H9 (cell line): ENCODE measurements around the gene GYS1. TPM values are rescaled to one million over a fixed set of nuclear protein-coding genes. Genes with fewer than 3 reads are reported as not detected.

Experiments used
- DNase-seq: peaks from one replicate; pipeline ENCODE4 v3.0.0-alpha.2; 2017
- H2AFZ ChIP-seq: one replicate; pipeline ENCODE4 v1.6.1; 2013; ENCODE audit warnings: mild to moderate bottlenecking, low read length, control low read depth, moderate library complexity
- H2AK5ac ChIP-seq: 2 replicates; pipeline ENCODE4 v1.6.1; 2013; ENCODE audit warnings: low read length, control low read depth, mixed read lengths; ENCODE audit not compliant: insufficient read length
- H2BK120ac ChIP-seq: one replicate; pipeline ENCODE4 v1.6.1; 2013; ENCODE audit warnings: low read depth, mild to moderate bottlenecking, low read length, control low read depth, inconsistent platforms; ENCODE audit not compliant: poor library complexity, severe bottlenecking
- H2BK12ac ChIP-seq: 2 replicates; pipeline ENCODE4 v1.6.1; 2013; ENCODE audit warnings: low read length, control low read depth, mixed read lengths, low read depth; ENCODE audit not compliant: insufficient read length
- H2BK15ac ChIP-seq: 2 replicates; pipeline ENCODE4 v1.6.1; 2013; ENCODE audit warnings: low read depth, low read length, control low read depth
- H2BK20ac ChIP-seq: one replicate; pipeline ENCODE4 v1.6.1; 2013; ENCODE audit warnings: low read depth, mild to moderate bottlenecking, low read length, control low read depth, inconsistent platforms; ENCODE audit not compliant: poor library complexity, severe bottlenecking
- H2BK5ac ChIP-seq: 2 replicates; pipeline ENCODE4 v1.6.1; 2013; ENCODE audit warnings: low read length, control low read depth, mixed read lengths; ENCODE audit not compliant: insufficient read length
- H3K14ac ChIP-seq: 2 replicates; pipeline ENCODE4 v1.6.1; 2013; ENCODE audit warnings: low read length, control low read depth; ENCODE audit not compliant: insufficient read depth
- H3K18ac ChIP-seq: 2 replicates; pipeline ENCODE4 v1.6.1; 2013; ENCODE audit warnings: low read depth, mild to moderate bottlenecking, mixed read lengths, low read length, control low read depth; ENCODE audit not compliant: insufficient read length
- H3K23ac ChIP-seq: 2 replicates; pipeline ENCODE4 v1.6.1; 2013; ENCODE audit warnings: low read length, control low read depth, mixed read lengths, low read depth; ENCODE audit not compliant: insufficient read length
- H3K23me2 ChIP-seq: 2 replicates; pipeline ENCODE4 v1.6.1; 2013; ENCODE audit warnings: low read depth, mild to moderate bottlenecking, mixed read lengths, low read length, control low read depth; ENCODE audit not compliant: insufficient read length, poor library complexity, severe bottlenecking
- H3K27ac ChIP-seq: 2 replicates; pipeline ENCODE4 v1.5.1; 2013; ENCODE audit warnings: low read length, control low read depth, mixed read lengths, low read depth; ENCODE audit not compliant: insufficient read length
- H3K27me3 ChIP-seq: 2 replicates; pipeline ENCODE4 v1.6.1; 2013; ENCODE audit warnings: low read length, control low read depth, inconsistent platforms; ENCODE audit not compliant: insufficient read depth
- H3K4ac ChIP-seq: 2 replicates; pipeline ENCODE4 v1.6.1; 2013; ENCODE audit warnings: low read depth, mild to moderate bottlenecking, control low read depth, inconsistent platforms, low read length, moderate library complexity
- H3K4me1 ChIP-seq: 2 replicates; pipeline ENCODE4 v1.6.1; 2013; ENCODE audit warnings: low read length, control low read depth, inconsistent platforms; ENCODE audit not compliant: insufficient read depth
- H3K4me2 ChIP-seq: 2 replicates; pipeline ENCODE4 v1.6.1; 2013; ENCODE audit warnings: low read length, control low read depth, mixed read lengths; ENCODE audit not compliant: insufficient read length, insufficient read depth
- H3K56ac ChIP-seq: 2 replicates; pipeline ENCODE4 v1.6.1; 2013; ENCODE audit warnings: low read depth, mild to moderate bottlenecking, mixed read lengths, low read length, control low read depth; ENCODE audit not compliant: insufficient read length
- H3K79me1 ChIP-seq: 2 replicates; pipeline ENCODE4 v1.6.1; 2013; ENCODE audit warnings: low read depth, mild to moderate bottlenecking, moderate library complexity, low read length, control low read depth, inconsistent platforms; ENCODE audit not compliant: insufficient read depth, poor library complexity, severe bottlenecking
- H3K79me2 ChIP-seq: 2 replicates; pipeline ENCODE4 v1.6.1; 2013; ENCODE audit warnings: low read length, control low read depth, inconsistent platforms; ENCODE audit not compliant: insufficient read depth
- H3K9ac ChIP-seq: 2 replicates; pipeline ENCODE4 v1.6.1; 2013; ENCODE audit warnings: low read length, control low read depth, mixed read lengths; ENCODE audit not compliant: insufficient read length; ENCODE audit errors: extremely low read depth
- H3K9me3 ChIP-seq: one replicate; pipeline ENCODE4 v1.6.1; 2013; ENCODE audit warnings: low read depth, low read length, inconsistent platforms; ENCODE audit not compliant: control insufficient read depth
- H3T11ph ChIP-seq: one replicate; pipeline ENCODE4 v1.6.1; 2013; ENCODE audit warnings: mild to moderate bottlenecking, low read length, control low read depth, inconsistent platforms
- H4K20me1 ChIP-seq: one replicate; pipeline ENCODE4 v1.6.1; 2013; ENCODE audit not compliant: control insufficient read depth, insufficient read length, insufficient read depth
- H4K5ac ChIP-seq: 2 replicates; pipeline ENCODE4 v1.6.1; 2013; ENCODE audit warnings: low read depth, mild to moderate bottlenecking, mixed read lengths, low read length, control low read depth; ENCODE audit not compliant: insufficient read length
- H4K8ac ChIP-seq: replicated peaks from 2 replicates; pipeline ENCODE4 v1.6.1; 2013; ENCODE audit warnings: low read length, control low read depth, mixed read lengths, low read depth; ENCODE audit not compliant: insufficient read length
- H4K91ac ChIP-seq: 2 replicates; pipeline ENCODE4 v1.6.1; 2013; ENCODE audit warnings: low read depth, mild to moderate bottlenecking, moderate library complexity, mixed read lengths, low read length, control low read depth; ENCODE audit not compliant: insufficient read length
- H3K27ac Mint-ChIP-seq, 3 experiments: 2 replicates in 2 of 3; 3 replicates in 1 of 3; pipeline ENCODE4 v1.8.0; 2020 to 2021; ENCODE audit warnings: mixed read lengths in 3 of 3, mild to moderate bottlenecking in 1 of 3, moderate library complexity in 1 of 3
- H3K27me3 Mint-ChIP-seq: 2 replicates; pipeline ENCODE4 v1.8.0; 2021; ENCODE audit warnings: low read depth, mild to moderate bottlenecking, moderate library complexity, mixed read lengths
- H3K36me3 Mint-ChIP-seq, 3 experiments: 2 replicates in 2 of 3; 3 replicates in 1 of 3; pipeline ENCODE4 v1.8.0; 2020 to 2021; ENCODE audit warnings: low read depth in 3 of 3, mixed read lengths in 3 of 3; ENCODE audit not compliant: insufficient read depth in 1 of 3
- H3K4me1 Mint-ChIP-seq, 2 experiments: 2 replicates each; pipeline ENCODE4 v1.8.0; 2020; ENCODE audit warnings: mixed read lengths in 2 of 2
- H3K4me3 Mint-ChIP-seq, 2 experiments: 2 replicates in 1 of 2; 3 replicates in 1 of 2; pipeline ENCODE4 v1.8.0; 2020 to 2021; ENCODE audit warnings: mild to moderate bottlenecking in 2 of 2, mixed read lengths in 2 of 2, moderate library complexity in 1 of 2
- H3K9me3 Mint-ChIP-seq, 2 experiments: 2 replicates in 1 of 2; 3 replicates in 1 of 2; pipeline ENCODE4 v1.8.0; 2020; ENCODE audit warnings: mild to moderate bottlenecking in 2 of 2, mixed read lengths in 2 of 2, moderate library complexity in 1 of 2
- CTCF ChIP-seq: fragments of 200-600 bp; sonication (generic); conservative IDR thresholded peaks from 3 replicates; pipeline ENCODE4 v1.8.0; 2021; ENCODE audit warnings: antibody characterized with exemption, mild to moderate bottlenecking
- WGBS: extraction: QIAGEN DNeasy Blood & Tissue Kit; methylation state at CpG from one replicate; pipeline ENCODE4 v1.1.7; 2013; ENCODE audit warnings: missing lambda C conversion rate, low lambda C conversion rate, mixed read lengths; ENCODE audit not compliant: insufficient read length; ENCODE audit errors: extremely low coverage; 5-methylcytosine and 5-hydroxymethylcytosine counted together
- microRNA-seq: library from miRNA; unstranded; fragments of <30 nt; microRNA quantifications from one replicate; pipeline ENCODE4, GENCODE V29; 2020; ENCODE audit warnings: borderline microRNAs expressed
- total RNA-seq: library from RNA; stranded (reverse); gene quantifications from 2 replicates; pipeline ENCODE4 v1.2.1, GENCODE V29; 2021

Gene GYS1
- total RNA-seq, 1 experiment from 2014 or later, result 44.3 TPM

- no peaks in the 10 kb centered on the region for H3K79me1 ChIP-seq
- no peak overlapping the region for H3K56ac ChIP-seq
- Mint-ChIP-seq H3K4me1 (0 out of 4 replicates have a peak, but pooled peaks cover 0 to 2% of the 10 kb centered on the region in 2 experiments), H3K9me3 (no peaks in the 10 kb centered on the region), H3K27me3 (no peaks in the 10 kb centered on the region), H3K4me3 (no peak overlapping the region), H3K36me3 (peaks cover 17 to 56% (median 47%) of the 10 kb centered on the region in 3 experiments), H3K27ac (peak overlapping the region in 1 of 3 experiments; percentile 64; a peak in 1 of 7 replicates)
- peak; percentile 83 for DNase-seq
- H3K18ac ChIP-seq, result no peak overlapping the region
- H4K8ac ChIP-seq, result no peak overlapping the region
- no peak overlapping the region for H2BK12ac ChIP-seq
- H3K23ac ChIP-seq, result no peak overlapping the region
- H4K5ac ChIP-seq, result no peak overlapping the region
- H3K79me2 ChIP-seq, result no peaks in the 10 kb centered on the region
- no peak overlapping the region for H2AK5ac ChIP-seq
- H2BK20ac ChIP-seq, result no peak overlapping the region
- no peak overlapping the region for H3K14ac ChIP-seq
- H3K9me3 ChIP-seq, result no peaks in the 10 kb centered on the region
- no peak overlapping the region for H3K4me2 ChIP-seq
- no peaks in the 10 kb centered on the region for H3K27me3 ChIP-seq
- H3K9ac ChIP-seq, result no peak overlapping the region
- no peak overlapping the region for H3K4ac ChIP-seq
- no peaks in the 10 kb centered on the region for H4K20me1 ChIP-seq
- no peak overlapping the region for H2BK5ac ChIP-seq
- no CpG with 5 or more reads among the region's 18 CpGs for WGBS
- H3K4me1 ChIP-seq, result no peaks in the 10 kb centered on the region
- H3K23me2 ChIP-seq, result no peaks in the 10 kb centered on the region
- H3T11ph ChIP-seq, result no peak overlapping the region
- H2BK15ac ChIP-seq, result no peak overlapping the region
- no peak for TF ChIP-seq CTCF
- no peak overlapping the region for H2AFZ ChIP-seq
- H3K27ac ChIP-seq, result no peak overlapping the region
- H2BK120ac ChIP-seq, result no peak overlapping the region
- H4K91ac ChIP-seq, result no peak overlapping the region
Observed at GRCh38 chr19:48918801-48919247, 74.3 kb downstream of the GYS1 start.

Small RNAs within 50 kb of the gene (microRNA-seq; reads per million reads assigned to microRNA genes)
- gene MIR6798, result not detected

Other genes with a start within 250 kb of the GYS1 start
- 2.6 and 3.7 TPM in 2 replicates for gene IZUMO1, start 246.4 kb downstream of the GYS1 start, total RNA-seq
- gene FUT1, start 240.7 kb downstream of the GYS1 start, total RNA-seq, result 15.9 and 16.1 TPM in 2 replicates
- 0.55 and 0.90 TPM in 2 replicates for gene FGF21, start 237.8 kb downstream of the GYS1 start, total RNA-seq
- gene BCAT2, start 182.3 kb downstream of the GYS1 start, total RNA-seq, result 30.6 and 32.7 TPM in 2 replicates
- 11.2 and 11.6 TPM in 2 replicates for gene HSD17B14, start 156.8 kb downstream of the GYS1 start, total RNA-seq
- gene PLEKHA4, start 124.7 kb downstream of the GYS1 start, total RNA-seq, result 14.3 and 15.3 TPM in 2 replicates
- gene PPP1R15A, start 120.9 kb downstream of the GYS1 start, total RNA-seq, result 17.2 and 17.5 TPM in 2 replicates
- 0.94 and 1.0 TPM in 2 replicates for gene TULP2, start 94.6 kb downstream of the GYS1 start, total RNA-seq
- 125 and 131 TPM in 2 replicates for gene NUCB1, start 93.0 kb downstream of the GYS1 start, total RNA-seq
- 1.4 and 2.0 TPM in 2 replicates for gene DHDH, start 59.6 kb downstream of the GYS1 start, total RNA-seq
- 310 and 315 TPM in 2 replicates for gene BAX, start 38.4 kb downstream of the GYS1 start, total RNA-seq
- 1,244 and 1,245 TPM in 2 replicates for gene FTL, start 28.0 kb downstream of the GYS1 start, total RNA-seq
- gene RUVBL2, start 578 bp upstream of the GYS1 start, total RNA-seq, result 130 and 134 TPM in 2 replicates
- not detected in 2 replicates for gene LHB, start 23.8 kb upstream of the GYS1 start, total RNA-seq
- gene CGB3, start 31.0 kb upstream of the GYS1 start, total RNA-seq, result 0.46 TPM in 1 of 2 replicates, not detected in the other
- gene CGB2, start 38.6 kb upstream of the GYS1 start, total RNA-seq, result 0.55 and 0.77 TPM in 2 replicates
- not detected in 2 replicates for gene CGB1, start 43.6 kb upstream of the GYS1 start, total RNA-seq
- not detected in 2 replicates for gene CGB5, start 50.5 kb upstream of the GYS1 start, total RNA-seq
- gene CGB8, start 55.8 kb upstream of the GYS1 start, total RNA-seq, result 0.39 TPM in 1 of 2 replicates, not detected in the other
- 1.2 TPM in 2 replicates for gene CGB7, start 64.4 kb upstream of the GYS1 start, total RNA-seq
- gene NTF4, start 71.5 kb upstream of the GYS1 start, total RNA-seq, result 2.1 and 2.3 TPM in 2 replicates
- 0.04 TPM in 2 replicates for gene KCNA7, start 79.4 kb upstream of the GYS1 start, total RNA-seq
- 292 and 295 TPM in 2 replicates for gene SNRNP70, start 92.1 kb upstream of the GYS1 start, total RNA-seq
- gene LIN7B, start 121.1 kb upstream of the GYS1 start, total RNA-seq, result 3.5 and 4.2 TPM in 2 replicates
- 0.72 and 1.1 TPM in 2 replicates for gene C19orf73, start 125.8 kb upstream of the GYS1 start, total RNA-seq
- 18.8 and 19.1 TPM in 2 replicates for gene PPFIA3, start 126.2 kb upstream of the GYS1 start, total RNA-seq
- gene HRC, start 162.1 kb upstream of the GYS1 start, total RNA-seq, result 1.8 and 1.9 TPM in 2 replicates
- 6.9 and 7.2 TPM in 2 replicates for gene TRPM4, start 164.5 kb upstream of the GYS1 start, total RNA-seq